ENCODE results near the gene RPS6KA2. TPM values are rescaled to one million over a fixed set of nuclear protein-coding genes. Genes with fewer than 3 reads are reported as not detected.

Gene RPS6KA2
- total and polyA plus RNA-seq, 2 experiments from 2014 or later, result 45.1 to 49.0 TPM

DNA sequence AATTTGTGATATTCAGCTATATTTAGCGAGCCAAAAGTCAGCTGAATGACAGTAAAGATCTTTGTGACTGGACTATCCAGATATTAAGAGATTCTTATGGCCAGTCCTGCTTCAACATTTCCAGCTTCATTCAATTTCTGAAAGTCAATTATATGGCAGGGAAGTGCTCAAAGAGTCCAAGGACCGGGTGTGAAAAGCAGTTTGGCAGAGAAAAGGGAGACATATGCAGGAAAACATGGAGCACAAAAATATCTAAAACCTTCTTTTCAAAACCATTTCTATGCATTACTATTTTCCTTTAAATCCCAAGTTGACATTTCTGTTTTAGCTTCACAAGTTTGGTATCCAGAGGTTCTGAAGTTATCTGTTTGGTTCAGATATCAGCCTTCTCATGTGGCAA lies 249.3 kb downstream of the RPS6KA2 start:
- no peak overlapping the region for H2AFZ ChIP-seq
- H3K9me3 ChIP-seq (ENCODE audit: low read depth), result no peaks in the 10 kb centered on the region
- TF ChIP-seq EZH2phosphoT487 (IDR thresholded peaks at IDR 0.05; ENCODE audit: insufficient read depth, low read depth), result no peak
- TF ChIP-seq EZH2 (IDR thresholded peaks at IDR 0.05; ENCODE audit: insufficient read depth, poor library complexity, severe bottlenecking), result no peak
- H3K4me2 ChIP-seq (ENCODE audit: unreplicated experiment), result no peak overlapping the region
- no peaks in the 10 kb centered on the region for H3K27me3 ChIP-seq (replicated peaks; ENCODE audit: insufficient read depth)
- in situ Hi-C loops (cut with MboI), result no loop called here
- 69 to 70% methylated on average over 2 of the region's 2 CpGs for WGBS, 2 experiments (ENCODE audit: low coverage in 1 of 2, low lambda C conversion rate in 2 of 2, missing lambda C conversion rate in 2 of 2)
- H3F3A ChIP-seq (ENCODE audit: insufficient read depth), result no peaks in the 10 kb centered on the region
- no peak for DNase-seq
- H3K4me3 ChIP-seq, result no peak overlapping the region
- peaks cover 4% of the 10 kb centered on the region; the same call in 1 of the 2 replicates for H3K9me2 ChIP-seq (ENCODE audit: insufficient read depth)
- H3K9ac ChIP-seq, result no peak overlapping the region
- no peaks in the 10 kb centered on the region for H3K36me3 ChIP-seq (ENCODE audit: low read depth)
- no peak overlapping the region for H3K27ac ChIP-seq
- H3K79me2 ChIP-seq (ENCODE audit: insufficient read depth), result peaks cover 28% of the 10 kb centered on the region; the same call in 1 of the 2 replicates
- no peaks in the 10 kb centered on the region for H4K20me1 ChIP-seq (ENCODE audit: insufficient read depth)
- 0 out of 2 replicates have a peak, but pooled peaks cover 4% of the 10 kb centered on the region for H3K4me1 ChIP-seq (ENCODE audit: insufficient read depth)

DNA sequence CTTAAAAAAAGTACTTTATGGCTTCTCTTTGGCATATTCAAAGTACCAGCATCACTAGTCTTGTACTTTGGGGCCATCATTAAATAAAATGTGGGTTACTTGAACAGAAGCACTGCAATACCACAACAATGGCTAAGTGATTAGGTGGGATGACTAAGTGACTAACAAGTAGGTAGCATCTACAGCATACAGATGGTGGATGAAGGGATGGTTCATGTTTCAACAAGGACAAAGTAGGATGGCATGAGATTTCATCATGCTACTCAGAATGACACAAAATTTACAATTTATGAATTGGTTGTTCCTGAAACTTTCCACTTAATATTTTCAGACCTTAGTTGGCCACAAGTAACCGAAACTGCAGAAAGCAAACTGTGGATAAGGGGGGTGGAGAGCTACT lies 252.0 kb downstream of the RPS6KA2 start:
- no peaks in the 10 kb centered on the region for H3K27me3 ChIP-seq (replicated peaks; ENCODE audit: insufficient read depth)
- no peaks in the 10 kb centered on the region for H3K9me3 ChIP-seq (ENCODE audit: low read depth)
- no peaks in the 10 kb centered on the region for H3K36me3 ChIP-seq (ENCODE audit: low read depth)
- H3K79me2 ChIP-seq (ENCODE audit: insufficient read depth), result peaks cover 10% of the 10 kb centered on the region; the same call in 1 of the 2 replicates
- no peaks in the 10 kb centered on the region for H3K4me1 ChIP-seq (ENCODE audit: insufficient read depth)
- no peak overlapping the region for H3K4me2 ChIP-seq (ENCODE audit: unreplicated experiment)
- H3F3A ChIP-seq (ENCODE audit: insufficient read depth), result no peaks in the 10 kb centered on the region
- H4K20me1 ChIP-seq (ENCODE audit: insufficient read depth), result no peaks in the 10 kb centered on the region
- no peak overlapping the region for H3K9ac ChIP-seq
- WGBS, 2 experiments (ENCODE audit: low coverage in 1 of 2, low lambda C conversion rate in 2 of 2, missing lambda C conversion rate in 2 of 2), result 93 to 95% methylated on average over 1 of the region's 1 CpG
- H3K9me2 ChIP-seq (ENCODE audit: insufficient read depth), result peaks cover 4% of the 10 kb centered on the region; the same call in 1 of the 2 replicates
- no peak overlapping the region for H3K4me3 ChIP-seq
- H3K27ac ChIP-seq, result no peak overlapping the region
- TF ChIP-seq EZH2 (IDR thresholded peaks at IDR 0.05; ENCODE audit: insufficient read depth, poor library complexity, severe bottlenecking) (no peak), EZH2phosphoT487 (IDR thresholded peaks at IDR 0.05; ENCODE audit: insufficient read depth, low read depth) (no peak)
- DNase-seq, result no peak
- in situ Hi-C loops (cut with MboI), result no loop called here
- no peak overlapping the region for H2AFZ ChIP-seq

DNA sequence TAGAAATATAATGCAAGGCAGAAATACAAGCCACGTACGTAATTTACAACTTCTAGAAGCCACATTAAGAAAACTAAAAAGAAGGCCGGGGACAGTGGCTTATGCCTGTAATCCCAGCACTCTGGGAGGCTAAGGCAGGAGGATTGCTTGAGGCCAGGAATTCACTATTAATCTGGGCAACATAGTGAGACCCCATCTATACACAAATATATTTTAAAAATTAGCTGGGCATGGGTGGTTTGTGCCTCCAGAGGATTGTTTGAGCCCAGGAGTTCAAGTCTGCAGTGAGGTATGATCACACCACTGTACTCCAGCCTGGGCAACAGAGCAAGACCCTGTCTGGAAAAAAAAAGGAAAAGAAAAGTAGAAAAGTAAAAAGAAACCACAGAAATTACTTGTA lies 256.6 kb downstream of the RPS6KA2 start:
- H3K4me1 ChIP-seq (ENCODE audit: insufficient read depth), result peaks cover 5% of the 10 kb centered on the region
- in situ Hi-C loops (cut with MboI), result no loop called here
- H4K20me1 ChIP-seq (ENCODE audit: insufficient read depth), result no peaks in the 10 kb centered on the region
- H3K9ac ChIP-seq, result no peak overlapping the region
- H3F3A ChIP-seq (ENCODE audit: insufficient read depth), result peaks cover 9% of the 10 kb centered on the region; the same call in 1 of the 2 replicates
- H3K4me2 ChIP-seq (ENCODE audit: unreplicated experiment), result no peak overlapping the region
- H3K36me3 ChIP-seq (ENCODE audit: low read depth), result no peaks in the 10 kb centered on the region
- no peak for TF ChIP-seq EZH2phosphoT487 (IDR thresholded peaks at IDR 0.05; ENCODE audit: insufficient read depth, low read depth)
- no peak for TF ChIP-seq EZH2 (IDR thresholded peaks at IDR 0.05; ENCODE audit: insufficient read depth, poor library complexity, severe bottlenecking)
- H3K9me2 ChIP-seq (ENCODE audit: insufficient read depth), result peaks cover 4% of the 10 kb centered on the region; the same call in 1 of the 2 replicates
- no peaks in the 10 kb centered on the region for H3K79me2 ChIP-seq (ENCODE audit: insufficient read depth)
- no peak overlapping the region for H3K27ac ChIP-seq
- DNase-seq, result no peak
- 95 to 97% methylated on average over 3 of the region's 3 CpGs for WGBS, 2 experiments (ENCODE audit: low coverage in 1 of 2, low lambda C conversion rate in 2 of 2, missing lambda C conversion rate in 2 of 2)
- H3K27me3 ChIP-seq (replicated peaks; ENCODE audit: insufficient read depth), result no peaks in the 10 kb centered on the region
- no peak overlapping the region for H3K4me3 ChIP-seq
- H3K9me3 ChIP-seq (ENCODE audit: low read depth), result no peaks in the 10 kb centered on the region
- no peak overlapping the region for H2AFZ ChIP-seq

DNA sequence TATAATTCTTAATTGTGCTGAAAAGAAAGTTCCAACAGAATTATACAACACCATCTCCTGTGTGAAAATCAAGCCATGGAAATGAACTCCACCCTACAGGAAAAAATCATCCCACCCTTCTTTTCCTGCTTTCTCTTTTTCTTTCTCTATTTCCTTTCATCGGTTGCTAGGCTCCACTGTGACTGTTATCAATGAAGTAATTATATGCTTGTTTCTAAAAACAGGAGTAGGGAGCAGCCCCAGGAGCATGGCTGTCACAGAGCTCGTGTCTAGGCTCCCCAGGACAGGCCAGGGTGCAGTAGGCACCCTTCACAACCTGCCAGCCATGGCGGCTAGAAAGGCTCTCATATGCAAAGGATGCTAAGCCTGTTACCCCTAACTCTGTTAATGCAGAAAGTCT lies 257.3 kb downstream of the RPS6KA2 start:
- no peak for DNase-seq
- H3K27me3 ChIP-seq (replicated peaks; ENCODE audit: insufficient read depth), result no peaks in the 10 kb centered on the region
- H2AFZ ChIP-seq, result no peak overlapping the region
- 90 to 92% methylated on average over 3 of the region's 3 CpGs for WGBS, 2 experiments (ENCODE audit: low coverage in 1 of 2, low lambda C conversion rate in 2 of 2, missing lambda C conversion rate in 2 of 2)
- no peak overlapping the region for H3K27ac ChIP-seq
- no peak overlapping the region for H3K9ac ChIP-seq
- H3K4me1 ChIP-seq (ENCODE audit: insufficient read depth), result peaks cover 12% of the 10 kb centered on the region
- no peaks in the 10 kb centered on the region for H3K9me3 ChIP-seq (ENCODE audit: low read depth)
- H3K79me2 ChIP-seq (ENCODE audit: insufficient read depth), result no peaks in the 10 kb centered on the region
- in situ Hi-C loops (cut with MboI), result no loop called here
- H3K4me2 ChIP-seq (ENCODE audit: unreplicated experiment), result no peak overlapping the region
- no peaks in the 10 kb centered on the region for H3K36me3 ChIP-seq (ENCODE audit: low read depth)
- no peak for TF ChIP-seq EZH2 (IDR thresholded peaks at IDR 0.05; ENCODE audit: insufficient read depth, poor library complexity, severe bottlenecking)
- TF ChIP-seq EZH2phosphoT487 (IDR thresholded peaks at IDR 0.05; ENCODE audit: insufficient read depth, low read depth), result no peak
- H3K9me2 ChIP-seq (ENCODE audit: insufficient read depth), result peaks cover 4% of the 10 kb centered on the region; the same call in 1 of the 2 replicates
- H4K20me1 ChIP-seq (ENCODE audit: insufficient read depth), result no peaks in the 10 kb centered on the region
- H3F3A ChIP-seq (ENCODE audit: insufficient read depth), result peaks cover 17% of the 10 kb centered on the region
- H3K4me3 ChIP-seq, result no peak overlapping the region

DNA sequence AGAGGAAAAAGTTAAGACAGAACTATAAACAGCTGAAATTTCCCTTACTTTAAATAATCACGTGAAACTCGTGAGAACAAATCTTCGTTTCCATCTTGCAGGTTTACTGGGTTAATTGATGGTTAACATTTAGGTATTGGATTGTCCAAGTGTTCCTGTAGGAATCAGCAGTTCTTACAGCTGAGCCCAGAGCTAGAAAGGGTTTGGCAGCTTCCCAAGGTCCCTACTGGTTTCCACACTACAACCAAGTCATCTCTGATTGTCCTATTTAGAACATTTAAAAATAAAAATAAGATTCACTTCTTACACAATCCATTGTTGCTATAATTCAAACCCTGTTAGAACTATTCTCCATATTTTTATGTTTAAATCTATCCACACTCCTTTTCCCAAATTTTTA lies 260.1 kb downstream of the RPS6KA2 start:
- Histone ChIP-seq H3K4me1 (ENCODE audit: insufficient read depth) (peaks cover 15% of the 10 kb centered on the region), H3K4me3 (no peak overlapping the region), H3K9ac (no peak overlapping the region), H3K27me3 (replicated peaks; ENCODE audit: insufficient read depth) (no peaks in the 10 kb centered on the region), H3K79me2 (ENCODE audit: insufficient read depth) (no peaks in the 10 kb centered on the region), H3K9me3 (ENCODE audit: low read depth) (no peaks in the 10 kb centered on the region), H3K9me2 (ENCODE audit: insufficient read depth) (no peaks in the 10 kb centered on the region), H3F3A (ENCODE audit: insufficient read depth) (peaks cover 18% of the 10 kb centered on the region), H3K4me2 (ENCODE audit: unreplicated experiment) (no peak overlapping the region), H4K20me1 (ENCODE audit: insufficient read depth) (no peaks in the 10 kb centered on the region), H3K27ac (no peak overlapping the region), H3K36me3 (ENCODE audit: low read depth) (no peaks in the 10 kb centered on the region), H2AFZ (no peak overlapping the region)
- no peak for TF ChIP-seq EZH2phosphoT487 (IDR thresholded peaks at IDR 0.05; ENCODE audit: insufficient read depth, low read depth)
- TF ChIP-seq EZH2 (IDR thresholded peaks at IDR 0.05; ENCODE audit: insufficient read depth, poor library complexity, severe bottlenecking), result no peak
- WGBS, 2 experiments (ENCODE audit: low coverage in 1 of 2, low lambda C conversion rate in 2 of 2, missing lambda C conversion rate in 2 of 2), result 95 to 97% methylated on average over 3 of the region's 3 CpGs
- in situ Hi-C loops (cut with MboI), result no loop called here
- DNase-seq, result no peak

Data from GM23248 (cell line).